HEK293T (cell line): Measurements from ENCODE around the gene CIZ1.

ENCODE experiments used
- ARNT ChIP-seq: fragments of 450-650 bp; IDR thresholded peaks from 2 replicates; pipeline ENCODE4 v1.6.1; 2017; ENCODE audit warnings: mild to moderate bottlenecking
- BHLHE40 ChIP-seq: fragments of 450-650 bp; IDR thresholded peaks from 2 replicates; pipeline ENCODE4 v1.6.1; 2016; ENCODE audit warnings: mild to moderate bottlenecking, moderate library complexity, borderline replicate concordance
- ELF4 ChIP-seq: fragments of 450-650 bp; IDR thresholded peaks from 2 replicates; pipeline ENCODE4 v1.6.1; 2017; ENCODE audit warnings: antibody characterized with exemption
- FOXA1 ChIP-seq: fragments of 450-650 bp; IDR thresholded peaks from 2 replicates; pipeline ENCODE4 v1.6.1; 2016; ENCODE audit warnings: mild to moderate bottlenecking
- FOXM1 ChIP-seq: fragments of 450-650 bp; IDR thresholded peaks from 2 replicates; pipeline ENCODE4 v1.6.1; 2017; ENCODE audit warnings: mild to moderate bottlenecking, borderline replicate concordance
- HDGF ChIP-seq: fragments of 450-650 bp; IDR thresholded peaks from 2 replicates; pipeline ENCODE4 v1.6.1; 2017; ENCODE audit warnings: antibody characterized with exemption, borderline replicate concordance
- LEF1 ChIP-seq: fragments of 450-650 bp; IDR thresholded peaks from 2 replicates; pipeline ENCODE4 v1.6.1; 2017; ENCODE audit warnings: mild to moderate bottlenecking, borderline replicate concordance
- SP1 ChIP-seq: fragments of 450-650 bp; IDR thresholded peaks from 2 replicates; pipeline ENCODE4 v1.6.1; 2017
- SUZ12 ChIP-seq: fragments of 450-650 bp; IDR thresholded peaks from 2 replicates; pipeline ENCODE4 v1.6.1; 2016; ENCODE audit warnings: mild to moderate bottlenecking
- TARDBP ChIP-seq: fragments of 450-650 bp; IDR thresholded peaks from 2 replicates; pipeline ENCODE4 v1.6.1; 2016
- TF ChIP-seq, protein P1 (sequence below): fragments of 450-650 bp; IDR thresholded peaks from 2 replicates; pipeline ENCODE4 v1.6.1; 2016

- TF ChIP-seq FOXM1 (no peak), SP1 (no peak), HDGF (no peak), ARNT (no peak), ELF4 (no peak), BHLHE40 (no peak), TARDBP (no peak), LEF1 (no peak), FOXA1 (no peak), SUZ12 (no peak)
- TF ChIP-seq, protein P1, sequence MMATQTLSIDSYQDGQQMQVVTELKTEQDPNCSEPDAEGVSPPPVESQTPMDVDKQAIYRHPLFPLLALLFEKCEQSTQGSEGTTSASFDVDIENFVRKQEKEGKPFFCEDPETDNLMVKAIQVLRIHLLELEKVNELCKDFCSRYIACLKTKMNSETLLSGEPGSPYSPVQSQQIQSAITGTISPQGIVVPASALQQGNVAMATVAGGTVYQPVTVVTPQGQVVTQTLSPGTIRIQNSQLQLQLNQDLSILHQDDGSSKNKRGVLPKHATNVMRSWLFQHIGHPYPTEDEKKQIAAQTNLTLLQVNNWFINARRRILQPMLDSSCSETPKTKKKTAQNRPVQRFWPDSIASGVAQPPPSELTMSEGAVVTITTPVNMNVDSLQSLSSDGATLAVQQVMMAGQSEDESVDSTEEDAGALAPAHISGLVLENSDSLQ = no peak
These were observed 27.4 kb upstream of the CIZ1 start for GRCh38 chr9:128218518-128219389.
